GM12873 (cell line): ENCODE measurements around the gene MAPK9.

Experiments
- CTCF ChIP-seq: IDR thresholded peaks from 2 replicates; pipeline ENCODE4 v1.5.1; 2012; ENCODE audit warnings: low read depth, mild to moderate bottlenecking, moderate library complexity, low read length, control low read depth; ENCODE audit not compliant: insufficient read depth; ENCODE audit errors: missing control alignments

Gene MAPK9

GRCh38 chr5:180212363-180213255 lies 79.3 kb downstream of the MAPK9 start:
- TF ChIP-seq CTCF, result no peak

GRCh38 chr5:180211761-180212035 lies 80.2 kb downstream of the MAPK9 start:
- no peak for TF ChIP-seq CTCF

GRCh38 chr5:180210961-180211760 lies 80.7 kb downstream of the MAPK9 start:
- TF ChIP-seq CTCF, result no peak

GRCh38 chr5:180209137-180209581 lies 82.7 kb downstream of the MAPK9 start, which contains the start of gene RASGEF1C:
RASGEF1C (minus strand) TSS chr5:180209211; CDS start chr5:180138052, 71,159 bp downstream.
- TF ChIP-seq CTCF, result peak; percentile 37

- TF ChIP-seq CTCF, result no peak
Observed at GRCh38 chr5:180208435-180209081, 83.3 kb downstream of the MAPK9 start.

GRCh38 chr5:180208038-180208434 lies 83.8 kb downstream of the MAPK9 start:
- TF ChIP-seq CTCF, result no peak

GRCh38 chr5:180207593-180207992 lies 84.3 kb downstream of the MAPK9 start:
- TF ChIP-seq CTCF, result no peak
